CMK (cell line): ENCODE results near the gene TANGO2.
"Not testable (repeated sequence)": the region's sequence is repeated elsewhere in the genome, so short reads cannot be mapped to it uniquely, and the experiment has no call there.

Experiments
- DNase-seq: peaks from one replicate; pipeline ENCODE4 v3.0.0-alpha.2; 2010; ENCODE audit warnings: low read depth

TANGO2 gene

DNA sequence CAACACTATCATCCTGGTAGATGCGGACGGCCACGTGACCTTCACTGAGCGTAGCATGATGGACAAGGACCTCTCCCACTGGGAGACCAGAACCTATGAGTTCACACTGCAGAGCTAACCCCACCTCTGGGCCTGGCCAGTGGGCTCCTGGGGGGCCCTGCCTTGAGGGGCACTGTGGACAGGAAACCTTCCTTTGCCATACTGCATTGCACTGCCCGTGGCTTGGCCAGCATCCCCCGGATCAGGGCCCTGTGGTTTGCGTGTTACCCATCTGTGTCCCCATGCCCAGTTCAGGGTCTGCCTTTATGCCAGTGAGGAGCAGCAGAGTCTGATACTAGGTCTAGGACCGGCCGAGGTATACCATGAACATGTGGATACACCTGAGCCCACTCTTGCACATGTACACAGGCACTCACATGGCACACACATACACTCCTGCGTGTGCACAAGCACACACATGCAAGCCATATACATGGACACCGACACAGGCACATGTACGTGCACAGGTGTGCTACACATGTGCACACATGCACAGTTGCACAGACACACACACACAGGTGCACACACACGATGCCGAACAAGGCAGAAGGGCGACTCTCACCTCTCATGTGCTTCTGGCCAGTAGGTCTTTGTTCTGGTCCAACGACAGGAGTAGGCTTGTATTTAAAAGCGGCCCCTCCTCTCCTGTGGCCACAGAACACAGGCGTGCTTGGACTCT is 43.8 kb downstream of the TANGO2 start:
- DNase-seq = no peak

DNA sequence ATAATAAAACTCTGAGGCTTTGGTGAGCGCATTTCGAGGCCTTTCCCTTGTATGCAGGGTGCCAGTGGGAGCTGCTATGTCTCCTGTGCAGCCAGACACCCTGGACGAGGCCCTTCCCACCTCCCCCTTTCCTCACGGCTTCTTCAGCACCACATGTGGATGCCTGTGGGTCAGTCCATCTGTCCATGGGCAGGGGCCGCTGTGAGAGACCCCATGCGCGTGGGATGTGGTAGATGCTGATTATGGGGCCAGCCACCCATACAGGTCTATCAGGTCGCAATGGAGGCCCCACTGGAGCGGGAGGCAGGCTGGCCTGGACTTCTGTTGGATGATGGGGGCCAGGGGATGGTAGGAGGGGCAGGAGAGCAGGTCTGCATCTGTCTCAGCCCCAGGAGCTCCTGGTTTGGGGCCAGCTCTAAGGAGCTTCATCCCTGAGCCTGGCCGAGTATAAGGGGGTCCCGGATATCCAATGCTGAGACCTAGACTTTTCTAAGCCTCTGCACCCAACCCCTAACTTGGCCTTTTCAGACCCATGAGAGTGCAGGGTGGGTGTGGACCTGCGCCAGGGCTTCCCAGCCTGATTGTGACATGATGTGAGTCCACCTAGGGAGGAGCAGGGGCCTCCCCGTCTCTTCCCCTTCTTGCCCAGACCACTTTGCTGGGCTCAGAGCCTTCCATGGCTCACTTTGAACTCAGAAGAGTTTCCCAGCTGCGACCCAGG is 45.1 kb downstream of the TANGO2 start:
- no peak for DNase-seq

DNA sequence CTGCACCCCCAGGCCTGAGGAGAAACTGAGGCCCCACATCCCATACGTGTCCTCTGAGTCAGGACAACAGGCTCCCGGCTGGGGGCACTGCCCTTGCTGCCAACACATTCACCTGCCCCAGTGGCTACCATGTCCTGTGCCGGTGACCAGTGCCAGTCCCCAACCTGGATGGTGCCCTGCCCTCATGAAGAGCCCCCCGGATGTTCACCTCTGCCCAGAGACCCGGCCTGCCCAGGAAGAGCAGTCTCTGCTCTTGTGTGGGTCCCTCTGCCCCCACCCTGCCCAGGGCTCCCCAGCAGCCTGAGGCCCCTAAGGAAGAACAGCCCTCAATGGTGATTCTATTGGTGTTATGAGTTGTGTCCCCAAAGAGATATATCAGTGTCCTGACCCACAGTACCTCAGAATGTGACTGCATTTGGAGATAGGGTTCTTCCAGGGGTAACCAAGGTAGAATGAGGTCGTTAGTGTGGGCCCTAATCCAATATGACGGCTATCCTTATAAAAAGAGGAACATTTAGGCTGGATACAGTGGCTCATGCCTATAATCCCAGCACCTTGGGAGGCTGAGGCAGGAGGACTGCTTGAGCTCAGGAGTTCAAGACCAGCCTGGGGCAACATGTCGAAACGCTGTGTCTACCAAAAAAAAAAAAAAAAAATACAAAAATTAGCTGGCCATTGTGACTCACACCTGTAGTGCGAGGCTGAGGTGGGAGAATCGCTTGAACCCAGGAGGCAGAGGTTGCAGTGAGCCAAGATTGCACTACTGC is 45.9 kb downstream of the TANGO2 start:
- no peak for DNase-seq

DNA sequence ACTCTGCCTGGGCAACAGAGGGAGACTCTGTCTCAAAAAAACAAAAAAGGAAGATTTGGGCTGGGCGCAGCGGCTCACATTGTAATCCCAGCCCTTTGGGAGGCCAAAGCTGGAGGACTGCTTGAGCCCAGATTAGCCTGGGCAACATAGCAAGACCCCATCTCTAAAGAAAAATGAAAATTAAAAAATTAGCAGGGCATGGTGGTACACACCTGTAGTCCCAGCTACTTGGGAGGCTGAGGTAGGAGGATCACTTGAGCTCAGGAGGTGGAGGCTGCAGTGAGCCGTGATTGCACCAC is 46.4 kb downstream of the TANGO2 start:
- not testable (repeated sequence) for DNase-seq

DNA sequence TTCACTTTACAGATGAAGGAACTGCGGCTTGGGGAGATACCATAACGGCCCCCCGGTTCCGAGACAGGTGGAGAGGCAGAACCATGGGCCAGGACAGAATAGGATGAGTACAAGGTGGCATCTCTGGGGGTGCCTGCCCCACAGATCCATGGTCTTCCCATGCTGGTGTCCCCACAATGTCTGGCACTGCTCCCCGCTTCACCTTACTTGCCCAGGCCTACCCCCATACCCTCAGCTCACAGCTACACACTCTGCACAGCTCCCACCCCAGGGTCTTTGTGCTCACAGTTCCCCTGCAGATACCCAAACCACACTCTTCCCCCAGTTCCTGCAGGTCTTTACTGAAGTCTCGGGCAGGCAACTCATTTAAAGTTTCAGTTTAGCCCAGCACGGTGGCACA is 47.7 kb downstream of the TANGO2 start:
- no peak for DNase-seq

DNA sequence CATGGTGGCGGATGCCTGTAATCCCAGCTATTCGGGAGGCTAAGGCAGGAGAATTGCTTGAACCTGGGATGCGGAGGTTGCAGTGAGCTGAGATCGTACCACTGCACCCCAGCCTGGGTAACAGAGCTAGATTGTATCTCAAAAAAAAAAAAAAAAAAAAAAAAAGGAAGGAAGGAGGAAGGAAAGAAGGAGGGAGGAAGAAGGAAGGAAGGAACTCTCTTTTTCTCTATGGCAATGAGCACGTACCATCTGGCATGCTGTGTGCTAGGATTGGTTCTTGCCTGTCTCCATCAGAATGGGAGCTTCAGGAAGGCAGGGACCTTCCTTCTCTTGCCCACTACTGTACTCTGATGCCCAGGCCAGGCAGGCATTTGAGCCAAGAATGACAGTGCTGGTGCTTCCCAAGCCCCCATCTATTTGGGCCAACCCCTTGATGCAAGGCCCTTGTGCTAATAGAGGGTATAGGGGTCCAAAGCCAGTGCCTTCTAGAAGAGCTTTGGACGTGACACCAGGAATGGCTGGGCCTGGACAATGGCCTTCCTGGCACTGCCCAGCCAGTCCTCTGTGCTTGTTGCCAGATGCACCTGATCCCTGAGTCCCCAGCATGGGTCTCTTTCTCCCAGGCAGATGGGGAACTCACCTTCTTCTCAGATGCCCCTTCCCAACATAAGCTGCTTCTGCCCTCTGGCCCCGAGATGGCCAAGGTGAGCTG is 48.6 kb downstream of the TANGO2 start:
- DNase-seq = no peak

DNA sequence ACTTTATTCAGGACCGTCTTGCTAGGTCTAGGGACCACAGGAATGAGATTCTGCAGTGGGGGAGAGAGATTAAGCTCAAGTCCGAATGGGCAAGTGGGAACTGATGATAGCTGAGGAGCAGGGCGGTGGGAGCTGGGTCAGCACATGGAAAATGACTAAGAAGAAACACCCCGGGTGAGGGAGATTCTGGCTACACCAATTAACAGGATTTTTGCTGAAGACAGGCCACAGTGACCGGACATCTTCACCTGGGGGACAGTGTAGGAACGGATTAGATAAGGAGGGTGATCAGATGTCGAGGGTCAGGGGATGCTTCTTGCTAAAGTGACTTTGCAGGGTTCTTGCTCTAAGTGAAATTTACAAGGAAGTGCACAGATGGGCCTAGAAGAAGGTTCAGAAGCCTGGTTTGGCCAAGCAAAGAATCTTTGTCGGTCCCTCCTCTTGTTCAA is 50.6 kb downstream of the TANGO2 start:
- no peak for DNase-seq

DNA sequence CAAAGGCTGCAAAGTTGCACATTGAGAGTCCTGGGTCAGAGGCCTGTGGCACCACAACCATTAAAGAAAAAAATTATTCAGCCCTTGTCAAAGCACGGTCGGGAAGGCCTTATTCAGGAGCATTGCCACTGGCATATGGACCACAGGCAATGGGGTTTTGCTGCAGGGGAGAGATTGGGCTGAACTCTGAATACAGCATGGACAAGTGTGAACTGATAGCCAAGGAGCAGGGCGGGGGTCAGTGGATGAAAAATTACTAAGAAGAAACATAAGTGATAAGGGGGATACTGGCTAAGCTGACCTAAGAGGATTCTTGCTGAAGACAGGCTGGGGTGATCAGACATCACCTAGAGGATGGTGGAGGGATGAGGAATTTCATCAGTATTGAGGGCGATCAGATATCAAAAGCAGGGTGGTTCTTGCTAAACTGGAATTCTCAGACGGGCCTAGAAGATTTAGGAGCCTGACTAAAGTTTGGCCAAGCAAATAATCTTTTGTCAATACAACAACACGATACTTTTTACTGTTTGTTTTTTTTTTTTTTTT is 55.8 kb downstream of the TANGO2 start:
- DNase-seq = no peak

DNA sequence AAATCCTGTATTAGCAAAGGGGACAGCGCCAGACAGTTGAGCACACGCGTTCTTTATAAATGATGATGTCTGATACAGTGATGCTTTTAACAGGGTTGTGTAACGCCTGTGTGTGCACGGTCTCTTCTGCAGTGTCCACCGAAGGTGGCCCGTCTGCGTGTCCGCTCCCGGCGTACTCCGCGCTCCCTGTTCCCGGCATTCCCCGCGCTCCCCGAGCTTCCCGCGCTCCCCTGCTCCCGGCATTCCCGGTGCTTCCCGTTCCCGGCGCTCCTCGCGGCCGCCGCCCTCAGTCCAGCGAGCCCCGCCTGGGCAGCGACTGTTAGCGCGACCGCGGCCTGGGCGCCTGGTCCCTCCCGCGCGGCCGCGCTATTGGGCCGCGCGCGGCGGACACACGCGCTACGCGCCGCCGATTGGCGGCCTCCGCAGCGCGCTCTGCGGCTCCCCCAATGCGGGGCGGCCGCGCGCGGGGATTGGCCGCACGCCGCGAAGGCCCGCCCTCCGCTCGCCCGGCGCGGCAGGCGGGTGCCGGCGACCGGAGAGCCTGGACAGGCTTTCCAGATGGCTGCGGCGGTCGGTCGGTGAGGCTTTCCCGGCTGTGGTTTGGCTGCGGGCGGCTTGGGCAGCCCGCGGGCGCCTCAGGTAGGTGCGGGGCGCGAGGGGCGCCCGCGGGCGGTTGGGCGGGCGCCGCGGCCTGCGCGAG is 59.0 kb downstream of the TANGO2 start, which contains the start of gene DGCR8:
Gene DGCR8 (plus strand): TSS at position 497 of the 700 bp plus-strand sequence. CDS start 5,723 bp downstream, outside the sequence.
- DNase-seq = peak; percentile 86

DNA sequence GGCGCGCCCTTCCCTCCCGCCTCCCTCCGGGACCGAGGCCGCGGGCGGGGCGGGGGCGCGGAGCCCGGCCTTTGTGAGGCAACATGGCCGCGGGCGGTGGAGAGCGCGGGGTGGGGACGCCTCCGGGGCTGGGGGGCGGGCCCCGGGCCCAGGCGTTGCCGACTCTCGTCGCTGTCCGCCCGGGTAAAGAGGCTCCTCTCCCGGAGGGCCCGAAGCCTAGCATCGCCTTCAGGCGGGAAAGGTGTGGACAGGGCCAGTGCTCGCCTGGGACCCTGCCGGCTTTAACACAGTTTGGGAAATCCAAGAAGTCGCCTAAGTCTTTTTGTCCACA is 59.5 kb downstream of the TANGO2 start:
- no peak for DNase-seq

DNA sequence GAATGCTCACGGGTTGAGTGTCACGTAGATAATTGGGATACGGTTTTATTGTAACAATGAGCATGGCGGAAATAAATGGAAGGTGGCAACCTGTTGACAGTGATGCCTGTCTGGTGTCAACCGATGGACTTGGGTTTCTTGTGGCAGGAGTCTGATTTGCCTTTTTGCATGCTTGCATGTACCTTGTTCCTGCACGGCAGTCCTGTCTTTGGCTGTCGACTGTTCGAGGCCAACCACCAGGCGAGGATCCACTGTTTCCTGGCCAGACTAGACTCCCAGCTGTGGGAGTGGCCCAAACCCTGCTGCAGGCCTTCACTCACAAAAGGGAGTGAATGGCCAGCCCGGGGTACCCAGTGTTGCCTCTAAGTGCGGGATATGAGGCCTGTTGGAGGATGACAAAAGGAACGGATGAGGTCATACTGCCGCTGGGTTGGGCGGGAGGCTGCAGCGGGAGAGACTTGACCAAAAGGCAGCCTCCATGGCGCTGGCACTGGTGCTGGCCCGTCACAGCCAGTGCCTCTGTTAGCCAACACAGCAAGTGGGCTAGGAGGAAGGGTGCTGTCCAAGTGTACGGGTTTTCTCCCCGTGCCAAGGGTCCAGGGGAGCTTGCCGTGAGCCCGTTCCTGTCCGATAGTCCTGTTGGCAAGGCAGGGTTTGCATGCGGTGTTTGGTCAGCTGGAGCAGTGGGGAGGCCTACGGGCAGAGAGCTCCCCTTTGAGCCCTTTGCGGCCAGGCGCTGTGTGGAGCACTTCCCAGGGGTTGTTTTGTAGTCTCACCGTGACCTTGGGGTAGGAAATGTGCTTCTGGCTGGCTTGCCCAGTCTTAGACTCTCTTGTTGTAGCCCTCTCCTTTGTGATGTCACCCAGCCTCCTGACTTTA is 60.1 kb downstream of the TANGO2 start:
- no peak for DNase-seq

DNA sequence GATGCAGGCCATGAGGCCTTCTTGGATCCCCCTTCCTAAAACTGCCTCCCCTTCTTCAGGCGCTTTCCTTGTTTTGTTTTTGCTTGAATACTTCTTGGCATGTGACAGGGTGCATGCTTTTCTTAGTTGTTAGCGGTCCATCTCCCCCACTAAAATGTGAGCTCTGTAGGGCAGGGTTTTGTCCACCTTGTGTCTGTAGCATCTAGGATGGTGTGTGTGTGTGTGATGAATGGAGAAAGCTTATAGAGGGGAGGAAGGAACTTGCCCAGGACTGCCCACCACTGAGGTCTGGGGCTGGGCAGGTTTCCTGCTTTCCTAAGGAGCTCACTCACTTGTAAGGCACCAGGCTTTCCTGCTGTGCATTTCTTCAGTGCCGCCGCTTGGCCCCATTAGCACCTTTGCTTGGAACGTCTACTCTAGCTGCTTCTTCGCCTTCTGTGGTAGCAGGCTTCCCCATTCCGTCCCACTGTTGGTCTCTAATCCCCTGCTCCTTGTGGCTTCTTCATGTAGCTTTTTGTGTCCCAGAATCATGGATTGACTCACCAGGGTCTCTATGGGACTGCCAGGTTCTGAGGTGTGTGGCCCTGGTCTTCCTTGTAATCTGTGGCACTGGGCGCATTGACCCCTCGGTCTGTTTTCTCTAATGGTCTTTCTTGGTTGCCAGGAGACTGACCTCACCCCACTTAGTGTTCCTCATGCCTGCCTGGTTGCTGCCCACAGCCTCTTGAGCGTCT is 62.4 kb downstream of the TANGO2 start:
- DNase-seq = no peak

DNA sequence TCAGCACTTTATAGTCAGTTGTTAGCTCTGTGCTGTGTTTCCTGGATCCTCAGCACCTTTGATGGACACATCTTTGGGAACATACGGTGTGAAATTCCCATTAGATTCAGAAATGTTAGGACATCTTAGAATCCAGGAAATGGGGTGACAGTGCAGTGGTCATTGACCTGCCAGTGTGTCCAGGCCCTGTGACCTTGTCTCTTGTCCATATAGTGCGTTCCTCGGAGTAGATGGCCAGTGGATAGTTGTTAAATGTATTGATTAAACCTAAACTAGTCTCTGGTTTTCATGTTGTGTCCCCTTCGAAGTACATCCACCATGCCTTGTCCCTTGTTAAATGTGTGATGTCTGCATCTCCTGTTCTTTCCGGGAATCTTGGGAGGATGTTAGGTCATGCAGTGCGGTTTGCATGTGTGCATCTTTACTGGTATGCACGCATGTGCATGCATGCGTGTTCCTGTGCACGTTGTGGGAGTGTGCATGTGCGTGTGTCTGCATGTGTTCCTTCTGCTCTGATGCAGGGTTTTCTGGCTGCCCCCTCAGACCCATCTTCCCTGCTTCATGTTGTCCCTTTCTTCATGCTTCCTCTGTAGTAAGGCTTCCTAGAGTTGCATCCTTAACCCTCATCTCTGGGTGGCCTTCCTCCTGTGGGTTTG is 63.1 kb downstream of the TANGO2 start:
- no peak for DNase-seq

DNA sequence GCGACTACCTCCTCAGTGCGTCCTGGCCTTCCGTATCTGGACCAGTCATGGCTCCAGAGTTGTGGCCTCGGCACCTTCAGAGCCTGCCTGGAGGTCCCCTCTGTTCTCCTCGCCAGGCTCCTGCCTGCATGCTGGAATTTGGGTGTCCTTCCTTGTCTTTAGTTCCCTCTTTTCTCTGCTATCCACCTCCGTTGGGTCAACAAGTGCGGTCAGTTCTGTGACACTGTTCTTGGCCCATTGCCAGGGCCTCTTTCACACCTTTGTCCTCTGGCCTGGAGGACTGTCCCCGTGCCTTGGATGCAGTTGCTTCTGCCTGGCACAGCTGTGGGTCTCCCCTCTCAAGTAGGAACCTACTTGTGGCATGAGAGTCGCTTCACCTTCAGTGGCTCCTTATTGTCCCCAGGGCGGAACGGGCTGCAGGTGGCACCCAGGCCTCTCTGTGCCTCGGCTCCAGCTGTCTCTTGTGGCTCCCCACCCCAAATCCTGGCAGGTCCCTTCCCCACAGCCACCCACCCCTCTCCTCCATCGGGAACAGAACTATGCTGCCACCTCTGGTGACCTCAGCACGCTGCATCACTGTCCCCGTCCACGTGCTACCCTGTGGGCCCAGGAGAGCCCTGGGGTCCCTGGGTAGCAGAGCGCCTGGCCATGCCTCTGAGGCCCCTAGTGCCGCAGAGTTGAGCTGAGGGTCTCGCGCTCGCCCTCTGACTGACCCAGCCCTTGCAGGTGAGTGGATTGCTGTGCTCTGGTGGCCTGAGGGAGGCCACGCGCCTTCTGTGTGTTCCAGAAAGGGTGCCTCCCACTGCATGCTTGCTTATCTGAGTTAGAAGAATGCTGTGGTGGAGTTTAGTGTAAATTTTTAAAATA is 63.9 kb downstream of the TANGO2 start:
- DNase-seq = no peak

DNA sequence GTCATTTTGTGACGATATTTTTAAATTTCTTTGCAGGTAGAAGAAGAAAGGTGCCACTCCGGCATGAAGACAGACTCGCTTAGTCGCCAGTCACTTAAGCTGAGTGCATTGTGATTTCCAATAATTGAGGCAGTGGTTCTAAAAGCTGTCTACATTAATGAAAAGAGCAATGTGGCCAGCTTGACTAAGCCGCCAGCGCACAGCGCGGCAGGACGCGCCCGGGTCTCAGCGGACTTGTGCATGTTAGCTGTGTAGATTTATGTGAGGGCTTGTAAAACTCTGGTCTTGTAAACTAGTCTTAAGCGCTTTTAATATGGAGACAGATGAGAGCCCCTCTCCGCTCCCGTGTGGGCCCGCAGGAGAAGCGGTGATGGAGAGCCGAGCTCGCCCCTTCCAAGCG is 64.7 kb downstream of the TANGO2 start:
- no peak for DNase-seq

DNA sequence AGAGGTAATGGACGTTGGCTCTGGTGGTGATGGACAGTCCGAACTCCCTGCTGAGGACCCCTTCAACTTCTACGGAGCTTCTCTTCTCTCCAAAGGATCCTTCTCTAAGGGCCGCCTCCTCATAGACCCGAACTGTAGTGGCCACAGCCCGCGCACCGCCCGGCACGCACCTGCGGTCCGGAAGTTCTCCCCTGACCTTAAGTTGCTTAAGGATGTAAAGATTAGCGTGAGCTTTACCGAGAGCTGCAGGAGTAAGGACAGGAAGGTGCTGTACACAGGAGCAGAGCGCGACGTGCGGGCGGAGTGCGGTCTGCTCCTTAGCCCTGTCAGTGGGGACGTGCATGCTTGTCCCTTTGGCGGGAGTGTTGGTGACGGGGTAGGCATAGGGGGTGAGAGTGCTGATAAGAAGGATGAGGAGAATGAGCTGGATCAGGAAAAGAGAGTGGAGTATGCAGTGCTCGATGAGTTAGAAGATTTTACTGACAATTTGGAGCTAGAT is 65.2 kb downstream of the TANGO2 start:
- DNase-seq = no peak

DNA sequence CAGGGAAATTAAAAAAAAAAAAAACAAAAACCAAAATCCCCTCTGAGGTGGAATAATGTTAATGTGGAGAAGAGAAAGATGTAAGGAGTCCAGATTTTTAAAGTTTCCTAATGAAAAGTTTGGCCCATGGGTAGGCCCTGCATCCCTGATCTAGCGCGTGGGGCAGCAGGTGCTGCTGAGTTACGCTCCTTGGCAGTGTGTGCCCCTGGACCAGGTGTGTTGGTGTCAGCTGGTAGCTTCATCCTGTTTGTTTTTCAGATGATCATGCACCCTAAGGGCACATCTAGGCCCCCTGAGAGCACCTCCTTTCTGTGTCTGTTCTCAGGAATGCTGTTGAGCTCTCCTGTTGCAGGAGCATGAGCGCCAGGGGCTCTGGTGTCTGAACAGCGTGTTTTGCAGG is 65.9 kb downstream of the TANGO2 start:
- no peak for DNase-seq
